ENCODE results near the gene DCHS1. TPM values are rescaled to one million over a fixed set of nuclear protein-coding genes. Genes with fewer than 3 reads are reported as not detected.

The DCHS1 gene
- total and polyA plus RNA-seq, 9 of the 15 experiments (the other 6 are each of a cell fraction or from before 2014, with no cell fraction given) = 0.04 to 0.49 (median 0.14) TPM; not detected in 2

- TF ChIP-seq MGA (IDR thresholded peaks at IDR 0.05) (peak; percentile 75), MXD1 (CRISPR knock-in tag; IDR thresholded peaks at IDR 0.05; ENCODE audit: borderline replicate concordance, poor library complexity, severe bottlenecking) (peak; percentile 80), LCOR (CRISPR knock-in tag; IDR thresholded peaks at IDR 0.05) (peak; percentile 93), ETV5 (CRISPR knock-in tag; IDR thresholded peaks at IDR 0.05; ENCODE audit: low read depth) (peak; percentile 81; the same call in 1 of the 2 replicates), POLR2A (conservative IDR thresholded peaks at IDR 0.05) (peak; percentile 84)
Observed at GRCh38 chr11:6603287-6604080, 52.1 kb downstream of the DCHS1 start, which contains the start of the genes ILK and RRP8 (continued).

Measured in K562 (cell line).